GM23248 (cell line): ENCODE data around the gene ALDH8A1.

Source experiments
- EZH2 ChIP-seq: fragments of 200-600 bp; sonication (generic); IDR thresholded peaks from 2 replicates; pipeline ENCODE4 v1.6.1; 2018; ENCODE audit warnings: antibody characterized with exemption, mild to moderate bottlenecking; ENCODE audit not compliant: insufficient read depth, poor library complexity, severe bottlenecking
- EZH2phosphoT487 ChIP-seq: fragments of 200-600 bp; sonication (generic); IDR thresholded peaks from 2 replicates; pipeline ENCODE4 v1.6.1; 2018; ENCODE audit warnings: antibody characterized with exemption, moderate library complexity, mild to moderate bottlenecking, low read depth; ENCODE audit not compliant: insufficient read depth

- TF ChIP-seq EZH2 (no peak), EZH2phosphoT487 (no peak)
Observed at GRCh38 chr6:134880487-134881190, 69.3 kb downstream of the ALDH8A1 start.
